Measurements from ENCODE around the gene UBA7.
"Not testable (repeated sequence)": the region's sequence is repeated elsewhere in the genome, so short reads cannot be mapped to it uniquely, and the experiment has no call there.

Gene UBA7, protein sequence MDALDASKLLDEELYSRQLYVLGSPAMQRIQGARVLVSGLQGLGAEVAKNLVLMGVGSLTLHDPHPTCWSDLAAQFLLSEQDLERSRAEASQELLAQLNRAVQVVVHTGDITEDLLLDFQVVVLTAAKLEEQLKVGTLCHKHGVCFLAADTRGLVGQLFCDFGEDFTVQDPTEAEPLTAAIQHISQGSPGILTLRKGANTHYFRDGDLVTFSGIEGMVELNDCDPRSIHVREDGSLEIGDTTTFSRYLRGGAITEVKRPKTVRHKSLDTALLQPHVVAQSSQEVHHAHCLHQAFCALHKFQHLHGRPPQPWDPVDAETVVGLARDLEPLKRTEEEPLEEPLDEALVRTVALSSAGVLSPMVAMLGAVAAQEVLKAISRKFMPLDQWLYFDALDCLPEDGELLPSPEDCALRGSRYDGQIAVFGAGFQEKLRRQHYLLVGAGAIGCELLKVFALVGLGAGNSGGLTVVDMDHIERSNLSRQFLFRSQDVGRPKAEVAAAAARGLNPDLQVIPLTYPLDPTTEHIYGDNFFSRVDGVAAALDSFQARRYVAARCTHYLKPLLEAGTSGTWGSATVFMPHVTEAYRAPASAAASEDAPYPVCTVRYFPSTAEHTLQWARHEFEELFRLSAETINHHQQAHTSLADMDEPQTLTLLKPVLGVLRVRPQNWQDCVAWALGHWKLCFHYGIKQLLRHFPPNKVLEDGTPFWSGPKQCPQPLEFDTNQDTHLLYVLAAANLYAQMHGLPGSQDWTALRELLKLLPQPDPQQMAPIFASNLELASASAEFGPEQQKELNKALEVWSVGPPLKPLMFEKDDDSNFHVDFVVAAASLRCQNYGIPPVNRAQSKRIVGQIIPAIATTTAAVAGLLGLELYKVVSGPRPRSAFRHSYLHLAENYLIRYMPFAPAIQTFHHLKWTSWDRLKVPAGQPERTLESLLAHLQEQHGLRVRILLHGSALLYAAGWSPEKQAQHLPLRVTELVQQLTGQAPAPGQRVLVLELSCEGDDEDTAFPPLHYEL

DNA sequence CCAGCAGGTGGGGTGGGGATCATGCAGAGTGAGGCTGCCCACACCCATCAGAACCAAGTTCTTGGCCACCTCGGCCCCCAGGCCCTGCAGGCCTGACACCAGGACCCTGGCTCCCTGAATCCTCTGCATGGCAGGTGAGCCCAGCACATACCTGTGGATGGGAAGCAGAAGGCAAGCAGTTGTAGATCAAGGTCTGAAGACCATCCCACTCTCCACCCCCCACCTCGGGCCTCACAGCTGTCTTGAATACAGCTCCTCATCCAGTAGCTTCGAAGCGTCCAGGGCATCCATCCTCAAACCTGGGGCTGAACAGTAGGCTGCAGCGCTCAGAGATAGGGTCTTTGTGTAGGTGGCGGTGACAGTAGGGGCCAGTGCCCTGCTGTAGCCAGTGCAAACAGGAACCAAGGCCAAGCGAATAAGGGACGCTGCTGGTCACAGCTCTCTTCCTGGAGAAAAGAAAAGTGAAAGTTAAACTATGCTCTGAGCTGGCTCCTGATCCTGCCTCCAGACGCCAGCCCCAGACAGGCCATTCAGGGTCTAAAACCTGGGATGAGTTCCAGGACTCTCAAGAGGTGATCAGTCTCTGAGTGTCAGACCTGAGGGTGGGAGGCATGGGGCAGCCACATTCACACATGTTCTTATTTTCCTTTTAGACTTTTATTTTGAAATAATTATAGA lies at the start of gene UBA7:
TSS of gene UBA7 (minus strand) at position 457 of the 678 bp plus-strand sequence. CDS start at position 291, 166 bp downstream.
- peak; percentile 59 to 66 for DNase-seq

DNA sequence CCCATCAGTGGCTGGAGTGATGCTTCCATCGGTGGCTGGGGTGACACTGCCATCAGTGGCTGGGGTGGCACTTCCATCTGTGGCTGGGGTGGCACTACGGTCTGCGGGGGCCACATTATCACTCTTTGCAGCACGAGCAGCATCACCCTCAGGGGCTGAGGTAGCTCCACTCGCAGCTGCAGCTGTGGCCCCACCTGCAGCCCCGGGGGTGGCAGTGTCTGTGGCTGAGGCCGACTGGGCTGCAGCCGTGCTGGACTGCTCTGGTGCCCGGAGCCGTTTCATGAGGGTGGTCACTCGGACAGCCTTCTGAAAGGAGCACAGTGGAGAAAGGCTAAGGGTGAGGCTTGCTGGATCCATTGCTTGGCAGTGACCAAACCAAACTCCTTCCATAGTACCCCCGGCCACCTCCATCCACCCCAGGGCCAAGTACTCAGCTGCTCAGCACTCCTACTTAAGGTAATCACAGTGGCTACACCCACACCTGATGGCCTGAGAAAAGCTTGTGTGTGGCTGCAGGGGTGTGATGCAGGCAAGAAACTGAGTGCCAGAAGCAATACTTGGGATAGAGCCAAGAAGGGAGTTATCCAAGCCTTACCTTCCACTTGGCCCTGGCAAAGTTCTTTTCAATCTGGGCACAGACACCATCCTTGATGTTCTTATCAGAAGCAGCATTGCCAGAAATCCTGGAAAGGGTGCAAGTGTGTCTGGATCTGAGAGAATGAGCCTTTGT lies 46.0 kb upstream of the UBA7 start:
- no peak for DNase-seq

DNA sequence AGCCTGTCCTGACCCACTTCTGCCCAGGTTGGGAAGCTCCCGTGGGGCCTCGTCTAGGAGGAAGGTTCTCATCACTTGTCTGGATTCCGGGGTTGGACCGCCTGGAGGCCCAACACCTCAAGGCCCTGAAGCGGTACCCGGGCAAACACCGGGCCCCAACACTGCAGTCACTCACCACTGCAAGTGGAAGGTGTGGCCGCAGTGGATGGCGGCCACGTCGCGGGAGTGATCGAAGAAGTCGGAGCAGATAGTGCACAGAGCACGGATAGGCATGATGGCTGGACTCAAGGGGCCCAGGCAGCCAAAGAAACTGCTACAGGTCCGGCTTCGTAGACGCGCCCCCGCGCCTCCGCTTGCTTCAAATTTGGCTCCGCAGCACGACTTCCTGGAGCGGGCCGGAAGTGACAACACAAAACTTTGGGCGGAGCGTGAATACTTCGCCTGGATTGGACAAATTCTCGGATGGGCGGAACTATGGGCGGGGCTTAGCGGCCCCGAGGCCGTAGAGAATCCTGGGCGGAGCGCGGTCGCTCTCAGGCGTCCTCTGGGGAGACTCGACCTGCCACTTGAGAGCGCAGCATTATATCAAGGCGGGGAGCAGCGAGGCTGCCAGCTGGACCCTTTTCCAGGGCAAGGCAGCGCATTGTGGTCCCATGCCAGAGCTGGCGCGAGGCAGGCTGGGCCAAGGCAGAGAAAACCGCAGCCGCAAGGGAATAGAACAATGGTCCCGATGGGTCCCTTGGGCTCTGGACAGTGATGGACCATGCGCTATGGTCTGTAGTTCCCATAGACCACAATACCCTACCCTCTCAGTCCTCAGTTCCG lies 42.6 kb upstream of the UBA7 start, which contains the start of gene TRAIP:
TSS of gene TRAIP (minus strand) at position 384 of the 825 bp plus-strand sequence. CDS start at position 273, 111 bp downstream.
- DNase-seq, result peak; percentile 98

DNA sequence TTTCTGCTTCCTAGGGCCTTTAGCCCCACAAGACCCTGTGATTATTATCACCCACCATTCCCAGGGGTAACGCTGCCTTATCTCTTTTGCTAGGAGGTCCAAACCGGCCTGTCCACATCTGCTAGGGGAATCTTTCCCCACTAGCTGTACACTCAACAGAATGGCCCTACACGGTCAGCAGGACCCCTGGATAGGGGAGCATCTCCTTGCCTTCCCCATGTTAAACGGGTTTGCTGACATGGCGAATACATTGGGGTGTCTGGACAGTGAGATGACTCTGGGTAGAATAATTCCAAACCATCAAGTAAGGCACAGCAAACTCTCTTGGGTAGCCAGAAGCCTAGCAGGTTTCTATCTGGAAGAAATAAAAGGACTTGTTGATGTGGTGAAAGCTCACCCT lies 41.9 kb upstream of the UBA7 start:
- no peak for DNase-seq

DNA sequence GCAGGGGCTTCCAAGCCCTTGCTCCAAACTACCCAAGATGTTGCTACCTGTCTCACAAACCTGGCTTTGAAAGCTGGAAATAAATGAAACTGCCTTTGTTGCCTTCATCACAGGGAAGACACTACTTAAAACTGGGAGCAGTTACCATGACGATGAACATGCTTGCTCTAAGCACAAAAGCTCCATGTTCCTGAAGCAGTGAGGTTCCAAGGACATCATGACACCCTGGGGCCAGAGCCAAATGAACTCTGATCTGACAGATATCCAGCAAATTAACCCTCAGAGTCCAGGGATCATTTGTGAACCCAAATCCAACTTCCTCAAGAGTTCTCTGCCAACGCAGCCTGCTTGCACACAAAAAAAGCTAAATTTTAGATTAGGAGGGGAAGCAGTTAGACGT lies 31.9 kb upstream of the UBA7 start:
- no peak for DNase-seq

DNA sequence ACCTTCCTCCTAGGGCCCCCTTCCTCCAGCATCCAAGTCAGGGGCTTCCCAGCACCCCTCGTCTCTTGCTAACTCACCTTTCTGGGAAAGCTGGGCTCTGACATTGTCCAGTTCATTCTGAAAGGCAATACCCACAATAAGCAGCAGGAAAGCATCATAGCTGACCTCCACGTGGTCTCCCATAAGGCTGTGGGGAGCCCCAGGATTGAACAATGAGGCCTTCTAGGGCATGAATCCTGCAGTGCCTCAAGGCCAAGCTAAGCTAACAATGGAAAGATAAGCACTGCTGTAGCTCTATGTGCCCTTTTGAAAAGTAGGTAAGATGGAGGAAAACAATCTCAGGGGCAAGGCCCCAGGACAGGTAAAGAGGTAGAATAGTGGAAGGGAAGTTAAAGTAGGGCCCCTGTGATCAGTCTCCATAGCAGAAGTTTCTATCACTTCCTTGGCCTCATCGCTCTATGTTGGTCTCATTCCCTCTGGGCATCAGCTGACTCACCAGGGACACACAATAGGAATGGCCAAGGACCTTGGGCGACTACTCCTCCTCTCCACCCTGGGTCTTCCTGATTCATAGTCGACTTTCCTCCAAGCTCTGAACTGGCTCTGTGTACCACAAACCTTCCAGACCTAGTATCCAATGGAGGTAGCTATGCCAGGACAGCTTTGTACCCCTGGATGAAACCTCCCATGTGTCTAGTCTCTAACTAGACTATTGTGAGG lies 30.9 kb upstream of the UBA7 start:
- no peak for DNase-seq

DNA sequence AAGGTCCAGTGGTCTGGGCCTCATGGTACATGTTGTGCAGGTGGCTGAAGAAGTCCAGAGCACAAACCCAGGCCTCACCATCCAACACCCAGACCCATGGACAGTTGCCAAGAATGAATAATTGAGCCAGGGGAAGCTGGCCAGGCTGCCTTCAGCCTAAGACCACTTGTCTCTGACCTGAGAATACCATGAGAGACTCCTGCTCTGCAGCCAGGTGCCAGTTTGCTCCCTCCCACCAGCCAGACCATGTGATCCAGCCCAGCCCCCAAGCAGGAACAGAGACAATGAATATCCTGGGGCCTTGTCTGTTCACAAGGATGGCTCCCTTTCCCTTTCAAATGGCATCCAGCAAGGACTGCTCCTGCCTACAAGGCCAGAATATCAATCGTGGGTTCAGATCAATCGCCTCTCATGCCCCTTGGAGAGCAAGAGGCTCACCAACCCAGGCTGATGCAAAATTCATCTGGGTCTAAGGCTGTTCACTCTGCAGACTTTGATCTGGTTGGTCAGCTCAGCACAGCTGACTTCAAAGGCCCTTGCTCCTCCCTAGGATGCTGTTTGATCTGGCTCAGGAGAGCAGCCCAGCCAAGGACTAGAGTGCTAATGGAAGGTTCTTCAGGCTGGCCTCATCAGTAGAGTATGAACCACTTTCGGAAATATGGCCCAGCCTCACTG lies 29.2 kb upstream of the UBA7 start:
- DNase-seq, result no peak

DNA sequence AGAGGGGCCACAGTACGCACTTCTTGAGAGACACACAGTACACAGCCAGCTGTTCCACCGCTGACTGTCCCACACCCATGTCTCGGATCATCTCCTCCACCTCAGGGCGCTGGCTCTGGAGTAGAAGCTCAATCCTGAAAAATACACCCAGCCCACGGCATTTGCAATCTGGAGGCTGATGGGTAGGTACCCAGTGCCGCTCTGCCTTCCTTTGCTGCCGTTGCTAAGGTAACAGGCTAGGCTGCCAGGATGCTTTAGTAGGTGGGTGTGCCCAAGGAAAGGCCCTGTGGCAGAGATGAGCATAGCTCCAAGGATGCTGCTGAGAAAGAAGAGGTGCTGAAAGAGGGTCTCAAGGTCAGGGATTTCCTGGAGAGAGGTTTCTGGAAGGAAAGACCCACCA lies 28.1 kb upstream of the UBA7 start:
- no peak for DNase-seq

DNA sequence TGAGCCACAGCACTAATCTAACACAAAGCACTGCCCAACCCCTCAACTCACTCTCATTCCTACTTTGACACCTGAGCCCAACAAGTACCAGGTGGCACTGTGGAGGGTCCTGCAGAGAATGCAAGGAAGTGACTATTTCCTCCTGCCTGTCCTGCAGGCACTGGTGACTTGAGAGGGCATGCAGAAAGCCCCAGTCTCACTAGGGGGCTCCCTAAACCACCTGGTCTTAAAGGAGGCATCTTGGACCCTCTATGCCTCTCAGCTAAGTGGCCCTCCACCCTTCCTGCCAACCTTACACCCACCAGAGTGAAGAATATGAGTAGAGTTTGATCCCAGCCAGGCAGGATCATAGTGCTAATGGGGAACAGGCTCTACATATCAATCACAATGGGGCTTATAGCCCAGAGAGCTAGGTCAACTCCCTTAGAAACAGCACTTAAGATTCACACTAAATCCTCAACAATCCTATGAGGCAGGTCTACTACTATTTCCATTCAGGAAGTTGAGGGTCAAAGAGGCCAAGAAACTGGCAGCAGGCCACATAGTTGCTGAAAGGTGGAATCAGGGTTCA lies 27.5 kb upstream of the UBA7 start:
- peak; percentile 22 to 35 for DNase-seq

DNA sequence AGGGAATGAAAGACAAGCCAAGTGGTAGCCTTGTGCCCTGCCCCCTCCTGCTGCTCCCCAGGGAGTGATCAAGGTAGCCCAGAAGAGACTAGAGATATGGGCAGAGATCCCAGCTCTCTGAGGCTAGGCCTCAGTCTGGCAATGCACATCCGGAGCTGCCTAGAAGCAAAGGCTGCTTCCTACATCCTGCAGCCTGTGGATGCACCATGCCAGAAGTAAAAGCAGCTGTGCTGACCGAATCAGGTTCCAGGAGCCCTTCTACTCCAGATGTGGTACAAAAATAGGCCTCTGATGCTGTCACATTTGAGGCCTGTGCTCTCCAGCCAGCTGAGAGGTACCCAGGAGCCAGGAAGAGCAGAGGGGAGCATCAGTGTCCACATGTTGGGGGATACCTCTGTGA lies 26.6 kb upstream of the UBA7 start:
- DNase-seq, result no peak

DNA sequence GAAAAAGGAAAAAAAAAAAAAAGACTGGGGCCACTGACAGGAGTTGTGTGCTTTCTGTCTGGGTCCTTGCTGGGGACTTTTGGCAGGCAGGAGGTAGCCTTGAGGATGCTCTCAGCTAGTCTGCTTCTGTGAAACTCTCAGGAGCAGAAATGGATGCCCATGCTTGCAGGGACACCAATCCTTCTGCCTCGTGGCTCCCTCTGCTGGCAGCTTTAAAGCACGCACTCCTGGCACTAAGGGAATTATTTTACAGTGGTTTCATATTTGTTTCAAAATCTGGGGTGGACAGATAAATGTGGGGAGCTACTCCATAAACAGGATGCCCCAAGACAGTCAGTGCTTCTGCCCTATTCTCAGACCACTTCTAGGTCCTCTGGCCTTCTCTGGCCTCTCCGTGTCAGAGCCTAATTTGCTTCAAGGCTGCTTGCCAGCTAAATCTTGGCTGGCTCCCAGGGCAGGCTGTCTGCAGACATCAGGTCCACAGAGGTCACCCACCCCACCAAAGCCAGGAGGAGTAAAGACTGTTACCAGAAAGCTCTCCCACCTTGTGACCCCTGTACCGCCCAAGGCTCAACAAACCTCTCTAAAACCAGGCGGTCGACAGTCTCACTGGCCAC lies 25.5 kb upstream of the UBA7 start:
- DNase-seq, result peak; percentile 83

DNA sequence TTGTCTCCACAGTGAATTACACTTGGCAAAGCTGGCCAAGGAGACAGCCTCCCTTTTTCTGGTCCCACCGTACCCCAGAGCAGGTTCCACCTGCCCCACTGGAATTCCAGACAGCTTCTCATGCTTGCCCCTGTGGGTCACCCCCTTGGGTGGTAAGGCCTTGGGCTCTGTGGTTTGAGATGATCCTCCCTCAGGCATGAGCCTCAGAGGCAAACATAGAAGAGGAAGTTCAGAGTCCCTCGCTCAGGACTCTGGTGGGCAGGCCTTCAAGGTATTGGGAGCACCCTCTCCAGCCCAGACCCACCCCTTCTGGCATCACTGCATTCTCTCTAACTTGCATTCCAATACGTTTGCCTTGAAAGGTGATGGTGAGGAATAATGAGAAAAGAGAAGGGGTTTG lies 17.6 kb upstream of the UBA7 start:
- DNase-seq, result no peak

DNA sequence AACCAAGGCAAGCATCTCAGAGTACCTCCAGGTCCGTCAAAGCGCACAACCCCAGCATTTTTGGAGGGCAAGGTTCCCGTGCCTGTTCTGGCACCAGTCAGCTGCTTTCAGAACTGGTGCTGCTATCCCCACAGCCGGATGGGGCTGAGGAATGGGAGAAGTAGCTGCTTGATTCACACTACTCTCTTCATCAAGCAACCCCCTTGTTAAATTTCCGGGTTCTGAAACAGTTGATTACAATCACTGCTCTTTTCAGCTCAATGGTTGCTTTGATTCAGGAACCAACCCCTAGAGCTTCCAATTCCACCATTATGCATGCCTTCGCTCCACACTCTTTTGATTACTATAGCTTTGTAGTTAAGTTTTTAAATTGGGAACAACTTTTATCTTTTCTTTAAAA lies 12.3 kb upstream of the UBA7 start:
- DNase-seq, result no peak

DNA sequence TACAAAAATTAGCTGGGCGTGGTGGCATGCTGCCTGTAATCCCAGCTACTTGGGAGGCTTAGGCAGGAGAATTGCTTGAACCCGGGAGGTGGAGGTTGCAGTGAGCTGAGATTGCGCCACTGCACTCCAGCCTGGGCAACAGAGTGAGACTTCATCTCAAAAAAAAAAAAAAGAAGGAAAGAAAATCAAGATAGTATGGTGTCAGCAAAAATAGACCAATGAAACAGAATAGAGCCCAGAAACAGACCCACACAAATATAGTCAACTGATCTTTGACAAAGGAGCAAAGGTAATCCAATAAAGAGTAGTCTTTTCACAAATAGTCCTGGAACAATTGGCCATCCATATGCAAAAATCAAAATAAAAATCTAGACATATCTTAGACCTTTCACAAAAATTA lies 9.4 kb upstream of the UBA7 start:
- not testable (repeated sequence) for DNase-seq

DNA sequence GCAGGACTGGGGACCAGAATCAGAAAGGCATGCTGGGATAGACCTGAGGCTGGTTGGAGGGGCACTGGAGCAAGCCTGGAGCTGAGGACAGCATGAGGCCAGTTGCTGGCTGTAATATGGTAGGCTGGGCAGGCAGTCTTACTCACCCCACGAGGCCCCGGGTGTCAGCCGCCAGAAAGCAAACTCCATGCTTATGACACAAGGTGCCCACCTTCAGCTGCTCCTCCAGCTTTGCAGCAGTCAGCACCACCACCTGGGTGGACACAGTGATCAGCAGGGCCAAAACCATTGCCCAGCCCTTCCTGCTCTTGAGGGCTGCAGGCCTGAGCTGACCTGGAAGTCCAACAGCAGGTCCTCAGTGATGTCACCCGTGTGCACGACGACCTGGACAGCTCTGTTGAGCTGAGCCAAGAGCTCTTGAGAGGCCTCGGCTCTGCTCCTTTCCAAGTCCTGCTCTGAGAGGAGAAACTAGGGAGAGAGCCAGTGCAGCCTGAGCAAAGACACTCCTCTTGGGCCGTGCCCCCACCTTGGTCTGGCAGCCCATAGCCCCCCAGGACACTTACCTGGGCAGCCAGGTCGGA lies 747 bp downstream of the UBA7 start:
- DNase-seq, result peak in 1 of 2 experiments; percentile 28

DNA sequence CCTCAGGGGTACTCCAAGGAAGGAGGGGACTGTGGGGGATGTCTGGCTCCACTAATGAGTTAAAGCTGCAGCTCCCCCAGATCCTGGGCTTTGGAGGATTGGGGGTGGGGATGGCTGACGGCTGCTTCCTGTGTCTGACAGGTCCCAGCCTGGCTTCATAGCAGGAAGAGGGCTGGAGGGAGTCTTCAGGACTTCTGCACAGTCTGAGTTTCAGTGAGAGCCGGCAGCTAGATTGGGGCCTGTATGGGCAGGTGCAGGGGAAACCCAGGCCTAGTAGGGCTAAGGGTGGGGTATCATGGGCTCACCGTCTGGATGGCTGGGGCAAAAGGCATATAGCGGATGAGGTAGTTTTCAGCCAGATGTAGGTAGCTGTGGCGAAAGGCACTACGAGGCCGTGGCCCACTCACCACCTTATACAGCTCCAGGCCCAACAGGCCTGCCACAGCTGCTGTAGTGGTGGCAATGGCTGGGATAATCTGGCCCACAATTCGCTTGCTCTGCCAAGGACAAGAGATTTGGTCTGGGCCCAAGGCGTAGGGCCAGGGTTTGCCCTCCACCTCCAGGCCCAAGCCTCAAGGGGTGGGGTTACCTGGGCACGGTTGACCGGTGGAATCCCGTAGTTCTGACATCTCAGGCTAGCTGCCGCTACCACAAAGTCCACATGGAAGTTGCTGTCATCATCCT lies 6.2 kb downstream of the UBA7 start:
- no peak for DNase-seq

DNA sequence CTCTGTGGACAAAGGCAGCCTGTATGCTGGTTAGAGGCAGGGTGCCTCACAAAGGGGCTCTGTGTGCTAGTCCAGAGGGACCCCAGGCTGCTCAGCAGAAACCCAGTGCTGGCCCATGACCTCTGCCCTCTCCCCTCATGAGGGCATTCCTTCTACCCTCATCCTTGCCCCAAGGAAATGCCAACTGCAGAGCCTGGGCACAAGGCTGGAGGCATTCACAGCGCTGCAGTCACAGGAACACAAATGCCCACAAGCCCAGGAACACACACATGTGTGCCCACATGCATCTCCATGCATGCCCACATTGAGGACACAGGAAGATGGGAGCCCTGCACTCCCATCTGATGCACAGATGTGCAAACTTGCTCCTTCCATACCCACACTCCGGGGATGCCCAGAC lies 6.9 kb downstream of the UBA7 start:
- no peak for DNase-seq
